T-cell (primary cell): ENCODE measurements around the gene DNAL4. TPM values are rescaled to one million over a fixed set of nuclear protein-coding genes. Genes with fewer than 3 reads are reported as not detected.

Experiments used
- ATAC-seq, 4 experiments: fragments of 200-7000 bp in 3 of 4; fragments of 150-1000 bp in 1 of 4; cut with Tn5 transposase; replicated peaks in 1 of 4; 1 replicate in 3 of 4; 2 replicates in 1 of 4; pipeline ENCODE4 v1.10.0; 2021; ENCODE audit warnings: moderate library complexity in 3 of 4, mild to moderate bottlenecking in 2 of 4, moderate number of reproducible peaks in 1 of 4
- CTCF ChIA-PET, 2 donors: fragments of 300-600 bp; sonication (Branson Sonifier 250); formaldehyde crosslinking; loops; one replicate each; lab custom pipeline; 2022; ENCODE audit warnings: antibody characterized with exemption in 2 of 2; lab: Charles Lee
- POLR2A ChIA-PET, 2 donors: fragments of 300-600 bp; sonication (Branson Sonifier 250); formaldehyde crosslinking; loops; one replicate each; lab custom pipeline; 2022; ENCODE audit warnings: antibody characterized with exemption in 2 of 2; lab: Charles Lee
- DNase-seq, 35 experiments: peaks; one replicate each; pipeline versions ENCODE4 v3.0.0 to v3.0.0-alpha.2; 2013 to 2023
- H3K27ac ChIP-seq: one replicate; pipeline ENCODE4 v1.5.1; 2013; ENCODE audit warnings: low read length
- H3K27me3 ChIP-seq, 2 experiments: replicated peaks in 1 of 2; 1 replicate in 1 of 2; 2 replicates in 1 of 2; pipeline versions ENCODE4 v1.6.1 to v1.7.0; 2013; ENCODE audit warnings: low read length in 1 of 2, mixed read lengths in 1 of 2; ENCODE audit not compliant: control insufficient read depth in 2 of 2, insufficient read depth in 2 of 2; ENCODE audit errors: extremely low read depth in 1 of 2
- H3K36me3 ChIP-seq, 2 donors: 1 replicate in 1 of 2; 2 replicates in 1 of 2; pipeline versions ENCODE4 v1.6.1 to v1.7.0; 2013; ENCODE audit warnings: low read length in 1 of 2; ENCODE audit not compliant: control insufficient read depth in 2 of 2, insufficient read depth in 1 of 2; ENCODE audit errors: extremely low read depth in 1 of 2
- H3K4me1 ChIP-seq, 2 experiments: 1 replicate in 1 of 2; 2 replicates in 1 of 2; pipeline versions ENCODE4 v1.6.1 to v1.7.0; 2013; ENCODE audit warnings: low read length in 2 of 2, mixed read lengths in 1 of 2; ENCODE audit not compliant: insufficient read depth in 2 of 2, control insufficient read depth in 1 of 2; ENCODE audit errors: extremely low read depth in 1 of 2
- H3K4me3 ChIP-seq, 2 donors: 1 replicate in 1 of 2; 2 replicates in 1 of 2; pipeline versions ENCODE4 v1.5.1 to v1.7.0; 2013; ENCODE audit warnings: mild to moderate bottlenecking in 2 of 2, low read length in 1 of 2, moderate library complexity in 1 of 2; ENCODE audit not compliant: control insufficient read depth in 1 of 2; ENCODE audit errors: extremely low read depth in 1 of 2
- H3K9me3 ChIP-seq: 2 replicates; pipeline ENCODE4 v1.7.0; 2013
- H3K27ac Mint-ChIP-seq, 2 donors: one replicate each; pipeline ENCODE4 v1.8.0; 2020 to 2021; ENCODE audit warnings: mild to moderate bottlenecking in 2 of 2, mixed read lengths in 2 of 2
- H3K27me3 Mint-ChIP-seq, 2 donors: one replicate each; pipeline ENCODE4 v1.8.0; 2021 to 2022; ENCODE audit warnings: mixed read lengths in 2 of 2
- H3K36me3 Mint-ChIP-seq: one replicate; pipeline ENCODE4 v1.8.0; 2021; ENCODE audit warnings: mixed read lengths
- H3K4me1 Mint-ChIP-seq, 3 donors: one replicate each; pipeline ENCODE4 v1.8.0; 2020 to 2022; ENCODE audit warnings: mixed read lengths in 3 of 3, mild to moderate bottlenecking in 1 of 3
- H3K4me3 Mint-ChIP-seq, 3 donors: one replicate each; pipeline ENCODE4 v1.8.0; 2020 to 2022; ENCODE audit warnings: mild to moderate bottlenecking in 3 of 3, mixed read lengths in 3 of 3, moderate library complexity in 3 of 3
- H3K9me3 Mint-ChIP-seq, 3 donors: one replicate each; pipeline ENCODE4 v1.8.0; 2020 to 2022; ENCODE audit warnings: mixed read lengths in 3 of 3
- WGBS: methylation state at CpG from one replicate; pipeline ENCODE4 v1.1.5; 2013; ENCODE audit warnings: missing lambda C conversion rate; ENCODE audit not compliant: insufficient coverage; 5-methylcytosine and 5-hydroxymethylcytosine counted together
- total RNA-seq, 35 experiments: library from RNA in 6 of 35; stranded (reverse) in 6 of 35; fragments of 120-200 nt in 1 of 35; gene quantifications; one replicate each; pipeline versions ENCODE4 v1.2.1 to v1.2.4 and lab custom pipeline; 2013 to 2026

The DNAL4 gene
- total RNA-seq, 5 donors from 2014 or later (not counting 1 experiment from before 2014, with no cell fraction given): 5.4 to 13.0 (median 8.8) TPM

DNA sequence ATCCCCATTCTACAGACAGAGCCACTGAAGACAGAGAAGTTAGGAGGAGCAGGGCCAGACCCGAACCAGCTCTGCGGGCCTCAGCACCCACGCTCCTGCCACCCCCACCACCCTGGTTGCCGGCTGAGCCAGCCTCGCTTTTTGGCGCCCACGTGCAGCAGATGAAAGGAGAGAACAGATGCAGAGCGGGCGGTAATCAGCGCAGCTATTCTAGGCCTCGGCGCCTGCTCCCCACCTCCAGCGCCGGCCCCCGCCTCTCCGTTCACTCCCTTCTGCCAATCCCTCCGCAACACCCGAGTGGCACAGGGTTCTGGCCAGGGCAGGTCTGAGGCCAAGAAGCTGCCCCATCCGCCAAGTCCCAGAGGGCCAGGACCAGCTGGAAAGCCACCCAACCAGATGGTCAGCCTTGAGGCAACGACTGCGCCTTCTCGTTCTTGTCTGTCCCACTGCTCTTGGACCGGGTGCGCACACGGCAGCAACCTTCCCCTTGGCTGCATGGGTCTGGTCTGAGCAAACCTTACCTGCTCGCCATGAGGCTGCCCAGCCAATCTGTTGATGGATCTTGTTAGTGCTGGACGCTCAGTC is 16.8 kb downstream of the DNAL4 start:
- Histone ChIP-seq H3K4me3 (no peak overlapping the region), H3K9me3 (no peaks in the 10 kb centered on the region), H3K27me3 (peaks cover 0 to 7% of the 10 kb centered on the region in 2 experiments), H3K36me3 (peaks cover 0 to 10% of the 10 kb centered on the region in 2 donors), H3K4me1 (peaks cover 0 to 4% of the 10 kb centered on the region in 2 experiments), H3K27ac (no peak overlapping the region)
- CTCF ChIA-PET: no interaction called here
- Mint-ChIP-seq H3K36me3 (peaks cover 29% of the 10 kb centered on the region), H3K9me3 (no peaks in the 10 kb centered on the region), H3K27ac (no peak overlapping the region), H3K27me3 (no peaks in the 10 kb centered on the region), H3K4me3 (no peak overlapping the region), H3K4me1 (peaks cover 2 to 12% (median 3%) of the 10 kb centered on the region in 3 donors)
- DNase-seq: no peak
- POLR2A ChIA-PET: no interaction called here
- WGBS: 90% methylated on average over 23 of the region's 27 CpGs
- ATAC-seq: no peak

DNA sequence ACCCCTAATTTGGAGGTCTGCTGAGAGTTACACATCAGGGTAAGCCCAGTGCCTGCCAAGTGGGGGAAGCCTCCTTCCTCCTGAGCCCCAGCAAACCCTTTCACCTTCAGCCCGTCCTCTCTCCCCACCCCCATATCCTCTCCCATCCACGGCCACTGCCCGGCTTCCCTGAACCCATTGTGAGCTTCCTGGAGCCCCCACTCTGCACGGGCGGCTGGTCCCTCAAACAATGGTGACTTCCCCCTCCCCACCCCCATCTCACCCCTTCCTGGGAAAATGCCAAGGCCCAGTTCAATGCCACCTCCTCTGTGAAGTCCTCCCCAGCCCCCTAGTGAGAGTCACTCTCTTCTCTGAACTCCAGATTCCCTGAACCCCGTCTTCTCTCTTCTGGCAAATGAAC is 17.9 kb downstream of the DNAL4 start:
- H3K27me3 ChIP-seq: peaks cover 0 to 7% of the 10 kb centered on the region in 2 experiments
- CTCF ChIA-PET: no interaction called here
- Mint-ChIP-seq H3K4me1 (peaks cover 0 to 6% (median 1%) of the 10 kb centered on the region in 3 donors), H3K36me3 (peaks cover 20% of the 10 kb centered on the region), H3K9me3 (no peaks in the 10 kb centered on the region), H3K27ac (no peak overlapping the region), H3K4me3 (no peak overlapping the region), H3K27me3 (no peaks in the 10 kb centered on the region)
- DNase-seq (no peak), ATAC-seq (no peak)
- H3K9me3 ChIP-seq: no peaks in the 10 kb centered on the region
- H3K4me1 ChIP-seq: peaks cover 0 to 4% of the 10 kb centered on the region in 2 experiments
- peaks cover 0 to 6% of the 10 kb centered on the region in 2 donors for H3K36me3 ChIP-seq
- no peak overlapping the region for H3K4me3 ChIP-seq
- 84% methylated on average over 5 of the region's 6 CpGs for WGBS
- POLR2A ChIA-PET: no interaction called here
- H3K27ac ChIP-seq: no peak overlapping the region

DNA sequence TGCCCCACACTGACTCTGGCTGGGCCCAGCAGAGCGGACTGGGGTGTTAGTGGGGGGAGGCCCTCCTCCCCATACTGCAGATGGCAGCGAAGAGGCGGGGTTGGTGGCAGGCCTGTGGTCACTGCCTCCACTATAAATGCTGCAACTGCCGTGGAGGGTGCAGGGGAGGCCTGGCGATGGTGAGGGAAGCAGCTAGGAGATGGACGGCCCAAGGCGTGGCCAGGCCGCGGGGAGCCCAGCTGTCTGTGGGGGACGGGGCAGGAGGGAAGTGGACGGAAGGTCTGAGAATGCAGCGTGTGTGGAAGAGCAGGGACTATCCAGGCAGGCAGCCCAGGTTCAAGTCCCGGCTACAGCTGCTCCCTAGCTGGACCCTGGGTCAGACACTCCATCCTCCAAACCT is 18.3 kb downstream of the DNAL4 start:
- POLR2A ChIA-PET: no interaction called here
- Mint-ChIP-seq H3K27me3 (no peaks in the 10 kb centered on the region), H3K4me3 (no peak overlapping the region), H3K4me1 (peaks cover 0 to 6% (median 1%) of the 10 kb centered on the region in 3 donors), H3K36me3 (peaks cover 20% of the 10 kb centered on the region), H3K27ac (no peak overlapping the region), H3K9me3 (no peaks in the 10 kb centered on the region)
- H3K4me3 ChIP-seq: no peak overlapping the region
- no peaks in the 10 kb centered on the region for H3K9me3 ChIP-seq
- no peak overlapping the region for H3K27ac ChIP-seq
- no peak for DNase-seq
- CTCF ChIA-PET: no interaction called here
- 85% methylated on average over 5 of the region's 13 CpGs for WGBS
- H3K27me3 ChIP-seq: peaks cover 0 to 7% of the 10 kb centered on the region in 2 experiments
- no peak for ATAC-seq
- peaks cover 0 to 4% of the 10 kb centered on the region in 2 experiments for H3K4me1 ChIP-seq
- peaks cover 0 to 6% of the 10 kb centered on the region in 2 donors for H3K36me3 ChIP-seq

DNA sequence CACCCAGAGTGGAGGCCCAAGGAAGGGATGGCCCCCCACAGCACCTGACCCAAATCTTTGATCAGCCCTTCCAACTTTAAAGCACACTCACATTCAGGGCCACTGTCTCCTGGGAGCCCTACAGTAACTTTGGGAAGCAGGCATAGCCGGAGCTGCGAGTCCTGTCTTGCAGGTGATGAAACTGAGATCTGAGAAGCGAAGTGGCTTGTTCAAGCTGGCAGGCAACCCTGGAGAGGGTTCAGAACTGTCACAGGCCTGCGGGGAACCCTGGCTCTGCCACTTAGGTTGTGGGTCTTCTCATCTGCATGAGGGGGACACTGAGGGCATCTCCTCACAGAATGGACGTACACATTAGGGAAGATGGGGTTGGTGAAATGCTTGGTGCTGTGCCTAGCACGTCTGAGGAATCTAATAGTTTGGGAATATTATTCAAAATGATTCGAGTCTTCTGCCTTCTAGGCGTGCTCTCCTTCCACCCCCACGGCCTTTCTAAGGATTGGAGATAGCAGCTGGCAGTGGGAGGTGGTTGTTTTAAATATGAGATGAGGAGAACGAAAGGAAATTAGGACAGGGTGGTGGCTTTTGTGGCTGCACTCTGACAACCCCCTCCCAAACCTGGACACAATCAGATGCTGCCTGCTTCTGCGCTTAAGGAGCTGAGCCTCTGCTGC is 19.3 kb downstream of the DNAL4 start:
- 75% methylated on average over 6 of the region's 11 CpGs for WGBS
- H3K27ac Mint-ChIP-seq: no peak overlapping the region
- POLR2A ChIA-PET: no interaction called here

DNA sequence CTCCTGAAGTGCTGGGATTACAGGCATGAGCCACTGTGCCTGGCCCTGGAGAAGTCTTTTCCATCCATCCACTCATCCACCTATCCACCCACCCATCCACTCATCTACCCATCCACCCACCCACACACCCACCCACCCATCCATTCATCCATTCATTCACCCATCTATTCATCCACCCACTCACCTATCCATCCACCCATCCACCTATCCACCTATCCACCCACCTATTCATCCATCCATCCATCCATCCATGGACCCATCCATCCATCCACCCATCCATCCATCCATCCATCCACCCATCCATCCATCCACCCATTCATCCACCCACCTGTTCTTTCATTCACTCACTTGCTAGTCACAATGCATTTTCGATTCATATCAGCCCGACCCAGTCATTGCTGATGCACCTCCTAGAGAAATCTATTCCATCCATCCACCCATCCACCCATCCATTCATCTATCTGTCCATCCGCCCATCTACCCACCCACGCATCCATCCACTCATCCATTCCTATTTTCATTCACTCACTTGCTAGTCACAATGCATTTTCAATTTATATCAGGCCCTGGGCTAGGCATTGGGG is 20.5 kb downstream of the DNAL4 start:
- H3K4me3 ChIP-seq: no peak overlapping the region
- Mint-ChIP-seq H3K9me3 (no peaks in the 10 kb centered on the region), H3K27ac (no peak overlapping the region), H3K4me3 (no peak overlapping the region), H3K36me3 (peaks cover 4% of the 10 kb centered on the region), H3K4me1 (peaks cover 4 to 6% (median 4%) of the 10 kb centered on the region in 3 donors), H3K27me3 (no peaks in the 10 kb centered on the region)
- H3K36me3 ChIP-seq: no peaks in the 10 kb centered on the region
- POLR2A ChIA-PET: no interaction called here
- no peak overlapping the region for H3K27ac ChIP-seq
- no peaks in the 10 kb centered on the region for H3K9me3 ChIP-seq
- ATAC-seq (no peak), DNase-seq (no peak)
- 85% methylated on average over 4 of the region's 4 CpGs for WGBS
- CTCF ChIA-PET: no interaction called here
- peaks cover 0 to 10% of the 10 kb centered on the region in 2 experiments for H3K4me1 ChIP-seq
- H3K27me3 ChIP-seq: peaks cover 0 to 7% of the 10 kb centered on the region in 2 experiments

More for the DNA sequence above, 19.3 kb downstream of the DNAL4 start:
- H3K36me3 Mint-ChIP-seq: peaks cover 13% of the 10 kb centered on the region
- H3K4me1 ChIP-seq: peaks cover 0 to 4% of the 10 kb centered on the region in 2 experiments
- DNase-seq (no peak), ATAC-seq (no peak)
- H3K9me3 ChIP-seq: no peaks in the 10 kb centered on the region
- no peaks in the 10 kb centered on the region for H3K9me3 Mint-ChIP-seq
- peaks cover 0 to 7% of the 10 kb centered on the region in 2 experiments for H3K27me3 ChIP-seq
- H3K4me1 Mint-ChIP-seq: peaks cover 0 to 6% (median 1%) of the 10 kb centered on the region in 3 donors
- H3K27ac ChIP-seq: no peak overlapping the region
- H3K36me3 ChIP-seq: peaks cover 0 to 3% of the 10 kb centered on the region in 2 donors
- H3K27me3 Mint-ChIP-seq: no peaks in the 10 kb centered on the region
- no peak overlapping the region for H3K4me3 Mint-ChIP-seq
- CTCF ChIA-PET: no interaction called here
- no peak overlapping the region for H3K4me3 ChIP-seq

DNA sequence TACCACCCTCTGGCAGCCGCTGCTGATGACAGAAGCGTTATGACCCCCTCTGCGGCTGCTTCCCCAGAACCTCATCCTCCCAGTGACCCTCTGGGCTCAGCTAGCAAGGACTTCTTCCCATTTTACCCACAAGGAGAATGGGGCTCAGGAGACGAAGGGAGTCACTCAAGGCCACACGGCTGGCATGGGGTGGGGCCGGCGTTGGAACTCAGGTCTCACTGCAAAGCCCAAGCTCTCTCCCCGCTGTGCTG is 21.4 kb downstream of the DNAL4 start:
- Histone ChIP-seq H3K4me3 (no peak overlapping the region), H3K27me3 (peaks cover 0 to 11% of the 10 kb centered on the region in 2 experiments), H3K4me1 (peaks cover 0 to 10% of the 10 kb centered on the region in 2 experiments), H3K27ac (no peak overlapping the region), H3K9me3 (no peaks in the 10 kb centered on the region), H3K36me3 (no peaks in the 10 kb centered on the region)
- Mint-ChIP-seq H3K4me1 (peaks cover 4 to 6% (median 4%) of the 10 kb centered on the region in 3 donors), H3K27ac (no peak overlapping the region), H3K9me3 (no peaks in the 10 kb centered on the region), H3K36me3 (no peaks in the 10 kb centered on the region), H3K27me3 (no peaks in the 10 kb centered on the region), H3K4me3 (no peak overlapping the region)
- ChIA-PET CTCF (no interaction called here), POLR2A (no interaction called here)
- DNase-seq (no peak), ATAC-seq (no peak)
- 87% methylated on average over 8 of the region's 8 CpGs for WGBS
